Stimulated activated naive CD8-positive, alpha-beta T cell treated with anti-CD3 and anti-CD28 coated beads, Interleukin-15, amount 100 ng/mL, for 72 hours (primary cell): ENCODE measurements around the gene PALM.

Experiments used
- ATAC-seq: fragments of 150-1000 bp; cut with Tn5 transposase; 2 replicates; pipeline ENCODE4 v1.10.0; 2021; ENCODE audit warnings: mild to moderate bottlenecking, moderate library complexity
- DNase-seq, 2 donors: peaks; one replicate each; pipeline ENCODE4 v3.0.0; 2021 to 2022
- H3K27ac Mint-ChIP-seq, 2 donors: one replicate each; pipeline ENCODE4 v1.8.0; 2022; ENCODE audit warnings: mild to moderate bottlenecking in 2 of 2, mixed read lengths in 2 of 2, moderate library complexity in 2 of 2
- H3K27me3 Mint-ChIP-seq: one replicate; pipeline ENCODE4 v1.8.0; 2022; ENCODE audit warnings: mixed read lengths
- H3K4me1 Mint-ChIP-seq: one replicate; pipeline ENCODE4 v1.8.0; 2022; ENCODE audit warnings: mild to moderate bottlenecking, mixed read lengths
- H3K4me3 Mint-ChIP-seq, 2 donors: one replicate each; pipeline ENCODE4 v1.8.0; 2022; ENCODE audit warnings: mild to moderate bottlenecking in 2 of 2, mixed read lengths in 2 of 2, moderate library complexity in 1 of 2
- H3K9me3 Mint-ChIP-seq, 2 donors: one replicate each; pipeline ENCODE4 v1.8.0; 2022; ENCODE audit warnings: mixed read lengths in 2 of 2

Gene PALM

DNA sequence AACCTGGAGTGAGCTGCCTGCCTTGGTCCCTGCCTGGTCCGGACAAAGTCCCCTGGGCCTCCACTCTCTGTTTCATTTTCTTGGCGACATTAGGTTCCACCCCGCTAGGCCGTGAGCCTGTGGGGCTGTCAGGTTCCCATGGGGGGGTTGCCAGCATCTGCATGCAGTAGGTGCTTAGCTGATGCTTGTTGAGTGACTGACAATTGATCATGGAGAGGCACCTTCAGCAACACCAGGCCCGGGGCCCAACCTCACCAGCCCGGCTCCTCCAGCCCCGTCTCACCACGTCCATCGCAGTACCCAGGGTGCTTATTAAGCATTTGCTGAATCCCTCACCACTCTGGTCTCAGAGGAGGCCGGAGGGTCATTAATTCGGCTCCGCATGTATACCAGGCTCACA, 55.6 kb downstream of the PALM start:
- Mint-ChIP-seq H3K4me3 (no peak overlapping the region), H3K27me3 (peaks cover 7% of the 10 kb centered on the region), H3K27ac (no peak overlapping the region), H3K9me3 (peaks cover 0 to 7% of the 10 kb centered on the region in 2 donors), H3K4me1 (no peaks in the 10 kb centered on the region)
- ATAC-seq (no peak), DNase-seq (no peak)

DNA sequence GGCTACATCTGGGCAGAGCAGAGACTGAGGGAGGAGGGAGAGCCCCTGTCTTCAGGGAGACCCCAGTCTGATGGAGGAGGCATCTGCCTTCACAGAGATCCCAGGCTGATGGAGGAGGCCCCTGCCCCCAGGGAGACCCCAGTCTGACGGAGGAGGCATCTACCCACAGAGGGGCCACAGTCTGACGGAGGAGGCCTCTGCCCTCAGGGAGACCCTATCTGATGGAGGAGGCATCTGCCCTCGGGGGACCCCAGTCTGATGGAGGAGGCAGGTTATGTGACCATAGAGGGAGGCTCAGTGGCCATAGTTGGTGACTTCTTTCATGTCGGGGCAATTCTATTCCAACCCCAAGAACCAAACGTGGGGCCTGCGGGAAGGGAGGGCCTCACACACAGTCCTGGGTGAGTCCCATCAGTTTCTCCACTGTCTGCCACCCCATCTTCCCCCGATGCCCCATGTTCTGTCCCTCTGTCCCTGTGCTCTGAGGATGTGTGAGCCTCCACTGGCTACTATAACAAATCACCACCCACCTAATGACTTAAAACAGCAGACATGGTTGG, 56.5 kb downstream of the PALM start:
- peaks cover 7% of the 10 kb centered on the region for H3K27me3 Mint-ChIP-seq
- ATAC-seq (no peak), DNase-seq (no peak)
- peaks cover 2% of the 10 kb centered on the region for H3K4me1 Mint-ChIP-seq
- H3K9me3 Mint-ChIP-seq: no peaks in the 10 kb centered on the region
- no peak overlapping the region for H3K27ac Mint-ChIP-seq
- no peak overlapping the region for H3K4me3 Mint-ChIP-seq

DNA sequence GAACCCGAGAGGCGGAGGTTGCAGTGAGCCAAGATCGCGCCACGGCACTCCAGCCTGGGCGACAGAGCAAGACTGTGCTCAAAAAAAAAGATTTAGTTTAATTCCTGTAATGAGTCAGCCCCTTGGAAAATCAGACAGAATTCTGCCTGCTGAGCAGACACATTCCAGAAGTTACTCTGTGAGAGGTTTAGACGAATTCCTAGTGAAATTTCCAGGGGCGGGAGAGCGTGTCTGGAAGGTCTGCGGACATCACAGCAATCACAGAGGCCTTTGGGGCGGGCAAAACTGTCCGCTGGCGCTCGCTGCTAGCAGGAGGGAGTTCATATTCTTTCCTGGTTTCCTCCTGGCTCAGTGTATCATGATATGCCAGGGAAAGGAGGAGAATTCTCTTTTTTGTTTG, 59.7 kb downstream of the PALM start:
- Mint-ChIP-seq H3K27ac (no peak overlapping the region), H3K9me3 (no peaks in the 10 kb centered on the region), H3K27me3 (peaks cover 15% of the 10 kb centered on the region), H3K4me3 (no peak overlapping the region), H3K4me1 (peaks cover 5% of the 10 kb centered on the region)
- no peak for ATAC-seq
- DNase-seq: no peak

DNA sequence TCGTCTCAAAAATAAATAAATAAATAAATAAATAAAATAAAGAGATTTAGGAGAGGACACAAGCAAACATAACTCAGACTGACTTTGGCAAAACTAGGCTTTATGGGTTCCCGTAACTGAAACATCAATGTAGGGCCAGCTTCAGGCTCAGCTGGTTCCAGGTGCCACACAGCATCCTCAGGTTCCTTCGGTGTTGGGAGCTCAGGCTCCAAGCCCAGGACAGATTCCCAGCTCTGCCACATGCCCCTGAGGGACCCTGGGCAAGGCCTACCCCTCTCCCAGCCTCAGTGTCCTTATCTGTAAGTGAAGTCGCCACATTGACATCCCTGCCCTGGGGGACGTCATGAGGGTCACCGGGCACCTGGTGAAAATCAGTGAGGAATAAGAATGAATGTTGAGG, 60.9 kb downstream of the PALM start:
- ATAC-seq (no peak), DNase-seq (no peak)
- Mint-ChIP-seq H3K27ac (no peak overlapping the region), H3K4me3 (peak overlapping the region in 1 of 2 donors; percentile 31), H3K9me3 (no peaks in the 10 kb centered on the region), H3K4me1 (peaks cover 5% of the 10 kb centered on the region), H3K27me3 (peaks cover 15% of the 10 kb centered on the region)

DNA sequence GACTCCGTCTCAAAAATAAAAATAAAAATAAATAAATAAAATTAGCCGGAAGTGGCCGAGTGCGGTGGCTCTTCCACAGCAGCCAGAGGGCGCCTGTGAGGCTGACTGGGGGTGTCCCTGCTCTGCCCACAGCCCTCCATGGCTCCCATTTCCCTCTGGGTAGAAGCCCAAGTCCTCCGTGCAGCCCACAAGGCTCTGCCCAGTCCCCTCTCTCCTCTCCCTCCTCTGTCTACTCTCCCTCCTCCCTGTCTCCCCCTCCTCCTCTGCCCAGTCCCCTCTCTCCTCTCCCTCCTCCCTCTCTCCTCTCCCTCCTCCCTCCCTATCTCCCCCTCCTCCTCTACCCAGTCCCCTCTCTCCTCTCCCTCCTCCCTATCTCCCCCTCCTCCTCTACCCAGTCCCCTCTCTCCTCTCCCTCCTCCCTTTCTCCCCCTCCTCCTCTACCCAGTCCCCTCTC, 62.6 kb downstream of the PALM start:
- H3K27ac Mint-ChIP-seq: no peak overlapping the region
- peaks cover 15% of the 10 kb centered on the region for H3K27me3 Mint-ChIP-seq
- DNase-seq: peak; percentile 28 to 53
- H3K9me3 Mint-ChIP-seq: no peaks in the 10 kb centered on the region
- peak; percentile 80 for ATAC-seq
- peaks cover 5% of the 10 kb centered on the region for H3K4me1 Mint-ChIP-seq
- H3K4me3 Mint-ChIP-seq: no peak overlapping the region

DNA sequence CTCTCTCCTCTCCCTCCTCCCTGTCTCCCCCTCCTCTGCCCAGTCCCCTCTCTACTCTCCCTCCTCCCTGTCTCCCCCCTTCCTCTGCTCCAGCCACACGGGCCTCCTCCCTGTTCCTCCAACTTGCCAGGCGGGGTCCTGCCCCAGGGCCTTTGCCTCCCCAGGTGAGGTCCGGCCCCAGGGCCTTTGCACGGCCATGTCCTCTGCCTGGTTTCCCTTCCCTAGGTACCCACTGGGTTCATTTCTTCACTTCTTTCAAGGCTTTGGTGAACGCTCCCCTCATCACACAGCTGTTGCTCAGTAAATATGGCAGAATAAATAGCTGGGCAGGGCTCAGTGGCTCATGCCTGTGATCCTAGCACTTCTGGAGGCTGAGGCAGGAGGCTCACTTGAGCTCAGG, 63.3 kb downstream of the PALM start:
- no peaks in the 10 kb centered on the region for H3K9me3 Mint-ChIP-seq
- no peak overlapping the region for H3K4me3 Mint-ChIP-seq
- no peak for DNase-seq
- peaks cover 12% of the 10 kb centered on the region for H3K27me3 Mint-ChIP-seq
- H3K4me1 Mint-ChIP-seq: peaks cover 5% of the 10 kb centered on the region
- ATAC-seq: no peak
- H3K27ac Mint-ChIP-seq: no peak overlapping the region

DNA sequence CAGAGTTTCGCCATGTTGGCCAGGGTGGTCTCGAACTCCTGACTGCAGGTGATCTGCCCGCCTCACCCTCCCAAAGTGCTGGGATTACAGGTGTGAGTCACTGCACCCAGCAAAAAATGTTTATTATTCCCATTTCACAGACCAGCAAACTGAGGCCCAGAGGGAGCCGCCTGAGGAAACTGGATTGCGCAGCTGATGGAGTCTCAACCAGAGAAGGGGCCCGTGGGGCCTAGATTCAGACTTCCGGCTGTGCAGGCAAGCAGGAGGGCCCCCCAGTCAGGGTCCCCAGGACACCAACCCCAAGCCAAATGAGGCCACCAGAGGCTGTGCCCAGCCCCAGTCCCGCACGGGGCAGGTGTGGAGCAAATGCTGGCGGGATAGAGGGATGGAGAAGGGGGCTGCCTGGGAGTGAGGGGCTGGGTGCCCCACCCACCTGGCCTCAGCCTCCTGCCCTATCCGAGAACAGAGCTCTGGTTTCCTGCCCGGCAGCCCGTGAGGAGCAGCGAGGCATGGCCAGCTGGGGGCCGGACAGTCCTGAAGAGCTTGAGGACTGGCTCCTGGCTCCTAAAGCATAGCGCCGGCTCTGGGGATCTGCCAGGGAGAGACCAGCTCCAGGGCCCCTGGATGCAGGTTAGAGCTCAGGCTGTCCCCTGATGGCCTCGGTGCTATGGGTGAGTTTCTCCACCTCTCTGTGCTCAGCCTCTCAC, 64.1 kb downstream of the PALM start:
- peaks cover 8% of the 10 kb centered on the region for H3K27me3 Mint-ChIP-seq
- H3K9me3 Mint-ChIP-seq: no peaks in the 10 kb centered on the region
- no peak for ATAC-seq
- H3K4me1 Mint-ChIP-seq: peaks cover 5% of the 10 kb centered on the region
- H3K4me3 Mint-ChIP-seq: no peak overlapping the region
- DNase-seq: no peak
- H3K27ac Mint-ChIP-seq: no peak overlapping the region

DNA sequence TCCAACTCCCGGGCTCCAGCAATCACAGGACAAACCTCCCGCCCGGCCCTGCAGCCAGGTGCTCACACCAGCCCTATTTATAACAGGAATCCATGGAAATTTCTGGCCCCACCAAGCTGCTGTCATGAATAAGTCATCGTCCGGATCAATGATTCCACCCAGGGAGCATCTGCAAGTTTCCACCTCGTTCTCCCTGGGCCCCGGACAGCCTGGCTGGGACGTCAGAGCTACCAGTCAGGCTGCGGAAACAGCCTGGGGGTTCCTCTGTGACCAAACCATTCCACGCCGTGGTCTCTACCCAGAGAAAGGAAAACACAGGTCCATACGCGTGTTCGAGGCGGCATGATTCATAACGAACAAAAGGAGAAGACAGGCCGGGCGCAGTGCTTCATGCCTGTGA, 67.8 kb downstream of the PALM start:
- ATAC-seq: no peak
- Mint-ChIP-seq H3K4me1 (no peaks in the 10 kb centered on the region), H3K4me3 (no peak overlapping the region), H3K27me3 (peaks cover 15% of the 10 kb centered on the region), H3K27ac (no peak overlapping the region), H3K9me3 (no peaks in the 10 kb centered on the region)
- DNase-seq: no peak

DNA sequence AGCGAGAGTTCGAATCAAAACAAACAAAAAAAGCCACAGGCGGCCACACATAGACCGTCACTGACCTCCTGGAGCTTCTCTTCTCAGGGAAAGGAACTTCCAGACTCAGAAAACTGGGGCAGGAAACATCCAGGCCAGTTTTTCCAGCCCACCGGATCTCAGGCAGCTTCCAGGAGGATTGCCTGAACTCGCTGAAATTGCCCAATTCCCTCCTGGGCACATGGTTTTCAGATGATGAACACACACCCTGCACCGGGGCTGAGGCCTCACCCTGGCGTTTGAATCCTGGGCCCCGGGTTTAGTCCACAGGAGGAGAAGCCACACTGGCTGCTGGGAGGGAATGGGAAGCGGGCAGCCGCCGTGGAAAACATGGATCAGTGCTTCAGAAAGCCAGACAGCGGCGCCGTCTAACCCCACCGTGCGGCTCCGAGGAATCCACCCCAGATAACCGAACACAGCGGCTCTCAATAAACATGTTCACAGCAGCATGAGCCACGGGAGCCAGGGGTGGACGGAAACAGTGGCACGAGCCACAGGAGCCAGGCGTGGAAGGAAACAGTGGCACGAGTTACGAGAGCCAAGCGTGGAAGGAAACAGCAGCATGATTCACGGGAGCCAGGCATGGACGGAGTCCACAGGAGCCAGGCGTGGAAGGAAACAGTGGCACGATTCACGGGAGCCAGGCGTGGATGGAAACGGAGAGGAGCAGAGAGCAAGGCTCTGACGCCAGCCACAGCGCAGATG, 70.3 kb downstream of the PALM start:
- Mint-ChIP-seq H3K4me1 (no peaks in the 10 kb centered on the region), H3K27ac (no peak overlapping the region), H3K27me3 (peaks cover 7% of the 10 kb centered on the region), H3K9me3 (no peaks in the 10 kb centered on the region), H3K4me3 (no peak overlapping the region)
- no peak for ATAC-seq
- no peak for DNase-seq

DNA sequence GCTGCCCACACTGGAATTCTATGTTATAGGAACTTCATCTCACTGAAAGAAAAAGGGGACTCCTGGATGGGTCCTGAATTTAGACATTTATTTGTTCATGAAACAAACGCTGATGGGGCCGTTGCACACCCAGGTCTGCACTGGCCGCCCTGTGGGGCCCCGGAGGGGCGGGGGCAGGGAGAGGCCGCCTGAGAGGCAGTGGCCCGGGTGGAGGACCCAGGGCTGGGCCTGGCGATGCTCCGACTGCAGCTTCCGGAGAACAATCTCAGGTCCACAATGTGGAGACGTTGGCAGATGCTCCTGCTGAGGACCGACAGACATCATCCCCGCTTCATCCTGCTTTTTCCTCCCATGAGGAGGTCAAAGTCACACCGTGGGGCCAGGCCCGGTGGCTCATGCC, 72.2 kb downstream of the PALM start:
- Mint-ChIP-seq H3K27ac (no peak overlapping the region), H3K27me3 (peaks cover 7% of the 10 kb centered on the region), H3K4me3 (no peak overlapping the region), H3K4me1 (no peaks in the 10 kb centered on the region), H3K9me3 (no peaks in the 10 kb centered on the region)
- ATAC-seq (no peak), DNase-seq (no peak)

DNA sequence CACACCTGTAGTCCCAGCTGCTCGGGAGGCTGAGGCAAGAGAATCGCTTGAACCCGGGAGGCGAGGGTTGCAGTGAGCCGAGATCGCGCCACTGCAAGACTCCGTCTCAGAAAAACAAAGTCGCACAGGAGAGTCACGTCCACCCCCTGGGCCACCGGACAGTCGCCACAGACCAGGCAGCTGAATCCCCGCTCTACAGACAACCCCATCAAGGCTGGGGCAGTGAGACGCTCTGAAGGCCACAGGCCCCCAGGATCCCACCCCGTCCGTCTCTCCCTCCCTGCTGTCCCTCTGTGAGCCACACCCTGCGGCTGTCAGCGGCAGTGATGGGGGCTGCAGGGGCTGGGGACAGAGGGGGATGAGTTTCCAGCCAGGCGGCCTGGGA, 73.1 kb downstream of the PALM start:
- Mint-ChIP-seq H3K27me3 (peaks cover 7% of the 10 kb centered on the region), H3K27ac (no peak overlapping the region), H3K4me3 (no peak overlapping the region), H3K9me3 (no peaks in the 10 kb centered on the region), H3K4me1 (no peaks in the 10 kb centered on the region)
- ATAC-seq: no peak
- DNase-seq: no peak

DNA sequence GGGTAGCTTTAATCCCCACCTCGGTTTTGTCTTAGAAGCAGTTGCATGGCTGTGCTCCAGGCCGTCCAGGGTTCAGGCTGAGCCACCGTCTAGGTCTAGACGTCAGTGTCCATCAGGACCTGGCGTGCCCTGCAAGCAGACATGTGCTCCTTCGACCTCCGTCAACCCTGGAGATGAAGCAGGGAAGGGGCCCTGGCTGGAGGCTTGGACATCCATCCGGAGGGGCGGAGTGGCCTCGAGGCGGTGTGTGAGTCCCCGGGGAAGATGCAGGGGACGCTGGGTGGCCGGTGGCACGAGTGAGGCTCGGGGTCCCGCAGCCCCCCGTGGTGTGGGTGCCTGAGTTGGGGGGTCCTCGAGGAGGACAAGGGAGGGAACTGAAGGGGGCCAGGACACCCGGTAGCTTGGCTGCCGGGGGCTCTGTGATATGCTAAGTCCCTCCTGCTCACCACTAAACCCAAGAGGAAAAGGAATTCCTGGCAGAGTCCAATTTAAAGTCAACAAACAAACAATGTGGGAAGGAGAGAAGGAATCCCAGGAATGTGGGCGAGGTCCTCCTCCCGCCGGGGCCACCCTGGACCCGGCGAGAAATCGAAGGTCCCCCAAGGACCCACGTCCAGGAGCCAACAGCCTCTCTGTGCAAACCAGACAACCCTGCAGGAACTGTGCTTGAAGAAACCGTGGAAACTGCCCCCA, 73.6 kb downstream of the PALM start:
- Mint-ChIP-seq H3K9me3 (no peaks in the 10 kb centered on the region), H3K4me1 (no peaks in the 10 kb centered on the region), H3K27me3 (peaks cover 7% of the 10 kb centered on the region), H3K27ac (no peak overlapping the region), H3K4me3 (no peak overlapping the region)
- ATAC-seq: no peak
- no peak for DNase-seq

DNA sequence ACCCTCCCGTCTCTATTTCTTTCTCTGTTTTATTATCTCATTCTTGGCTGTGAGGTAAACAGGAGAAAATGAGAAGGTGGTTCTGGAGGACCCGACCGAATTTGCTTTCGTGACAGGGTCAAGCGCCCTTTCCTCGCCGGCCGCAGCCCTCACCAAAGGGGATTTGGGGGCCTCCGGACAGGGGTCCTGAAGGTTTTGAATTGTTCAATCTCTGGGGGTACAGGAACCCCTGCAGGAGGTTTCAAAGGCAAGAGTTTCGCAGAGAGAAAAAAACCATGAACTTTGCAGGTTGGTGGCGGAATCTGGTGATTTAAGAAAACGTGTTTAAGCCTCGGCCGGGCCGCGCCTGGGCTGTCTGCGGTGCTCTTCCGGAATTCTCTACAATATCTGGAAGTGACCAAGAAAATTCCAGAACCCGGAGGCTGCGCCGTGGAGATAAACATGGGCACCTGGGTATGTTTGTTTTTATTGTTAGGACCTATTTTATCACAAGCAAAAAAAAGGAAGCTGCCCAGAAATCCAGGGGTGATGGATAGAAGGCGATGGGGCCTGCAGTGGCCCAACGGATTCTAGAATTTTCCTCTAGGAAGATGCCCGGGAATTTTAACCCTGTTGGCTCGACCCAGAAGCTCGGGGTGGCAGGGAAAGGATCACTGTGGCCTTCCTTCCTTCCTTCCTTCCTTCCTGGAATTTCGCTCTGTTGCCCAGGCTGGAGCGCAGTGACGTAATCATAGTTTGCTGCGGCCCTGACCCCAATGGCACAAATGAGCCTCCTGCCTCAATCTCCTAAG, 74.3 kb downstream of the PALM start:
- no peaks in the 10 kb centered on the region for H3K9me3 Mint-ChIP-seq
- ATAC-seq: no peak
- no peak overlapping the region for H3K27ac Mint-ChIP-seq
- no peak for DNase-seq
- H3K4me1 Mint-ChIP-seq: no peaks in the 10 kb centered on the region
- peaks cover 7% of the 10 kb centered on the region for H3K27me3 Mint-ChIP-seq
- no peak overlapping the region for H3K4me3 Mint-ChIP-seq

DNA sequence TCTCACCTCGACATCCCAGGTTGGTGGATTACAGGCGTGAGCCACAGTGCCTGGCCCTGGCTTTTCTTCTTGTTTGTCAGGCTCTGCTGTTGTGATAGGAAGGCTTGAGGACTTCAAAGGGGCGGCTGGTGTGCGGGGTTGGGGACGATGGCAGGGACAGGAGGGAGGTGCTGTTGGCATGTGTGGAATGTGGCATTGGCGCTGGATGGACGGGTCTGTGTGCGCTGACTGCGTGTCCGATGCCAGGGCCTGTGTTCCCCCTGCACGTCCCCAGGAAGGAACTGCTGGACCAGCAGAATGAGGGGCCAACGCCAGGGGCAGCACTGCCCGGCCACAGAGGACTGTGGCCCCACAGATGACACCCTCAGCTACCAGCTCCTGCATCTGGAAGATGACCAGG, 75.8 kb downstream of the PALM start:
- DNase-seq: no peak
- Mint-ChIP-seq H3K27me3 (peaks cover 9% of the 10 kb centered on the region), H3K9me3 (no peaks in the 10 kb centered on the region), H3K4me3 (no peak overlapping the region), H3K4me1 (no peaks in the 10 kb centered on the region), H3K27ac (peak overlapping the region in 1 of 2 donors; percentile 42)
- ATAC-seq: no peak

DNA sequence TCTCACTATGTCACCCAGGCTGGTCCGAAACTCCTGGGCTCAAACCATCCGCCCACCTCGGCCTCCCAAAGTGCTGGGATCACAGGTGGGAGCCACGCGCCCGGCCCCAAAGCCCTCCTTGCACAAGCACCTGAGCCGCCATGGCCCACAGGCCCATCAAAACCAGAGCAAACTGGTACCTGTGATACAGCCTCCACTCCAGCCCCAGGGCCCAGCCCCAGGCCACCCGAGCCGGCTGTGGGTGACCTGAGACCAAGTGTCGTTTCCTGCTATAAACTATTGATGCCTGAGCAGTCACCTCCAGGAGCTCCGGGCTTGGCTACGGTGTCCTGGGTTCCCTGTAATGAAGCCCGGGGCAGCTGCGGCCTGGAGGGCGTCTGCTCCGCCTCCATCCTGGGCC, 78.8 kb downstream of the PALM start:
- DNase-seq (no peak), ATAC-seq (no peak)
- Mint-ChIP-seq H3K4me3 (no peak overlapping the region), H3K27me3 (peaks cover 15% of the 10 kb centered on the region), H3K9me3 (no peaks in the 10 kb centered on the region), H3K4me1 (no peaks in the 10 kb centered on the region), H3K27ac (no peak overlapping the region)
